Measurements from ENCODE around the gene SEPTIN2.

- TF ChIP-seq EZH2 (IDR thresholded peaks at IDR 0.05; ENCODE audit: insufficient read depth, low read length), result no peak
- TF ChIP-seq CTCF (IDR thresholded peaks at IDR 0.05; ENCODE audit: insufficient read depth, low read depth, low read length), result no peak
Measured at GRCh38 chr2:241339839-241340630, 24.3 kb downstream of the SEPTIN2 start.

Data from astrocyte (in vitro differentiated cells and primary cell).